ENCODE data around the gene CCDC40.
"Not testable (repeated sequence)": the region's sequence is repeated elsewhere in the genome, so short reads cannot be mapped to it uniquely, and the experiment has no call there.

The CCDC40 gene

GRCh38 chr17:80030730-80031410 is 5.6 kb upstream of the CCDC40 start:
- TF ChIP-seq Cebpa-rat (IDR thresholded peaks at IDR 0.05), result no peak
- Histone ChIP-seq H3K4me3 (no peak overlapping the region), H3K4me1 (peaks cover 34% of the 10 kb centered on the region), H4K20me1 (peaks cover 76% of the 10 kb centered on the region), H3K27ac (no peak overlapping the region), H3K4me2 (no peak overlapping the region), H3K36me3 (no peaks in the 10 kb centered on the region), H3K27me3 (peaks cover 25% of the 10 kb centered on the region), H3K9me3 (no peaks in the 10 kb centered on the region), H3K9ac (no peak overlapping the region)

GRCh38 chr17:80031691-80032430 is 4.6 kb upstream of the CCDC40 start:
- peaks cover 41% of the 10 kb centered on the region for H3K4me1 ChIP-seq
- no peak for TF ChIP-seq Cebpa-rat (IDR thresholded peaks at IDR 0.05)
- H3K4me2 ChIP-seq, result no peak overlapping the region
- H4K20me1 ChIP-seq, result peaks cover 74% of the 10 kb centered on the region
- H3K4me3 ChIP-seq, result no peak overlapping the region
- H3K27ac ChIP-seq, result no peak overlapping the region
- no peaks in the 10 kb centered on the region for H3K9me3 ChIP-seq
- H3K9ac ChIP-seq, result no peak overlapping the region
- no peaks in the 10 kb centered on the region for H3K36me3 ChIP-seq
- peaks cover 35% of the 10 kb centered on the region for H3K27me3 ChIP-seq

DNA sequence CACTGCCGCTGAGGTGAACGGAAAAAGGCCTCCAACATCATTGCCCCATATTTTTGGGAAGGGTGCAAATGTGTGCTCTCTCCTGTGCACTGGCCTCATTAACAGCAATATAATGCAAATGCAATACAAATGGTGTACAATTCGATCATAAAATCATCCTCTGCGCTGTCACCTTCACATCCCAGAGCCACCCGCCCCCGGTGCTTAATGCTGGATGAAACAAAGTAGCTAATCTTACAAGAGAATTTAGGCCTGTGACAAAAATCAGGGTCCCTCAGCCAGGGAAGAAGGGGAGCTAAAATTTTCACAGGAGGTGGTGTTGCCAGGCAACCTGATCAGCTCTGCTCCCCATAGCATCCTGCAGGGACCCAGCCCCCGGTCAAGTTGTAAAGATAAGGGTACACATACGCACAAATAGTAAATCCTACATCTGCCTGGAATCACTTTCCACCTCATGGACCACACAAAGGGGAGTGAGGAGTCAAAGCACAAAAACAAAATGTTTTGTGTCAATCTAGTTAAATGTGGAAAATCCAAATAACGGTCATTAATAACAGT is 3.7 kb upstream of the CCDC40 start:
- H3K9me3 ChIP-seq, result no peaks in the 10 kb centered on the region
- H3K4me3 ChIP-seq, result no peak overlapping the region
- no peak overlapping the region for H3K9ac ChIP-seq
- H3K4me2 ChIP-seq, result no peak overlapping the region
- H3K27me3 ChIP-seq, result peaks cover 44% of the 10 kb centered on the region
- H4K20me1 ChIP-seq, result peaks cover 76% of the 10 kb centered on the region
- no peak overlapping the region for H3K27ac ChIP-seq
- no peak for TF ChIP-seq Cebpa-rat (IDR thresholded peaks at IDR 0.05)
- H3K4me1 ChIP-seq, result peaks cover 45% of the 10 kb centered on the region
- no peaks in the 10 kb centered on the region for H3K36me3 ChIP-seq

DNA sequence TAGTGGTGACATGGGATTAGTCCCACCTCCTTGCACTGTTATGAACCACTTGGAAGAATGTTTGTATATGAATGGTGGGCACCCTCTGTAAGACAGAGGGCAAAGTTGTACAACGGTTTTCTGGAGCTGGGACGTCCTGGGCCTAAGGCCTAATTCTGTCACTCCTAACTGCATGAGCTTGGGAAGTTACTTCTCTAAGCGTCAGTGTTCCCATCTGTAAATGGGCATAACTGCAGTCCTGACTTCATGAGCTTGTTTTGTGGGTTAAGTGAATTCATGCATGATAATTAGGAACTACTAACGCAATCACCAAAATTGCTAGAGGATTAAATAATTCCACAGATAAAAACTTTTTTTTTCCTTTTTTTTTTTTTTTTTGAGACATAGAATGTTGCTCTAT is 2.6 kb upstream of the CCDC40 start:
- Histone ChIP-seq H3K9ac (no peak overlapping the region), H3K4me1 (peaks cover 36% of the 10 kb centered on the region), H3K9me3 (no peaks in the 10 kb centered on the region), H3K4me3 (no peak overlapping the region), H3K4me2 (no peak overlapping the region), H3K27me3 (peaks cover 54% of the 10 kb centered on the region), H3K36me3 (no peaks in the 10 kb centered on the region), H3K27ac (no peak overlapping the region), H4K20me1 (peaks cover 72% of the 10 kb centered on the region)
- no peak for TF ChIP-seq Cebpa-rat (IDR thresholded peaks at IDR 0.05)

DNA sequence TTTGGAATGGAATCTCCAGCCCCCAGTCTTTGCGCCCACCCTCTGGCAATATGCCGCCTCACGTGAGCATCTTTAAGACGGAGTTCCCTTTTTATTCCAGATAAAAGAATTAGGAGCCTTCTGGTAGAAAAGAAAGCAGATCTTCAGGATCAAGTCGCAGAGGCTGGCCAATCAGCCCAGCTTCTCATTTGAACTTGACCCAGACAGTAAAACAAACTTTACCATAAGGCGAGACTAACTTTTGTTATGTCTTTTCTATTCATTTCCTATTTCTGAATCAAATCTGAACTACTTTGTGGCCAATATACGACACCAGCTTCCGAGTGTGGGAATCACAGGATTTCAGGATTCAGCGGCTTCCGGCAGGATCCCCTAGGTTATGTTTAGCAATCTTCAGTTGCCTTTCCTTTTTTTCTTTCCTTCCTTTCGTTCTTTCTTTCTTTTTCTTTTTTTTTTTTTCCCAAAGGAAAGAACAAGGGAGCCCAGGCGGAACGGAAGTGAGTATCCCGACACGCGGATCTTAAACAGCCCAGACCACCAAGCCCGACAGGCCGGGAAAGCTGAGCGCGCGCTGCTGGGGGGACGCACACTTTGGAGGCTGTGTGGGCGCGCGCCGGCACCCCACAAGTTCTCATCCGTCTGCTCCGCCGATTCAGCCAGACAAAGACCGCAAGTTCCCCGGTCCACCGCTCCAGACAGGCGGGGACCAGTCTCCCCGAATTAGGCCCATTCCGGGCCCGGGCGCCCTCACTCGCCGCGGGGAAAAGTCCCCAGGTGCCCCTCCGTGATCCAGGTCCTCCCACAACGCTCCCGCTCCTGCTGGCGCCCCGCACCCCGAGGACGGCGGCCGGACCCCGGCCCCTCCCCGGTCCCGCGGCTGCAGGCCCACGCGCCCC is 1.4 kb upstream of the CCDC40 start:
- Histone ChIP-seq H3K4me1 (peaks cover 24% of the 10 kb centered on the region), H3K4me2 (peak overlapping the region; percentile 100), H4K20me1 (peaks cover 60% of the 10 kb centered on the region), H3K27ac (0 out of 2 replicates have a peak overlapping the region, but pooled peaks have one; percentile 49), H3K9ac (peak overlapping the region; percentile 78), H3K27me3 (peaks cover 58% of the 10 kb centered on the region), H3K4me3 (peak overlapping the region; percentile 79), H3K36me3 (no peaks in the 10 kb centered on the region), H3K9me3 (no peaks in the 10 kb centered on the region)
- no peak for TF ChIP-seq Cebpa-rat (IDR thresholded peaks at IDR 0.05)

- peak within 1 kb of the TSS; percentile 79 for H3K4me3 ChIP-seq
- peaks cover 21% of the 10 kb centered on the region for H3K4me1 ChIP-seq
- H3K36me3 ChIP-seq, result no peaks in the 10 kb centered on the region
- H3K27ac ChIP-seq, result peak within 1 kb of the TSS; percentile 49; the same call in 1 of the 2 replicates
- peak within 1 kb of the TSS; percentile 78 for H3K9ac ChIP-seq
- no peaks in the 10 kb centered on the region for H3K9me3 ChIP-seq
- peak within 1 kb of the TSS; percentile 100 for H3K4me2 ChIP-seq
- peaks cover 58% of the 10 kb centered on the region for H3K27me3 ChIP-seq
- H4K20me1 ChIP-seq, result peaks cover 55% of the 10 kb centered on the region
- no peak for TF ChIP-seq Cebpa-rat (IDR thresholded peaks at IDR 0.05)
Measured at GRCh38 chr17:80035687-80035936, 830 bp upstream of the CCDC40 start, which contains the start of gene TBC1D16. TBC1D16 (minus strand) TSS chr17:80035872; CDS start chr17:80013547, 22,325 bp downstream.

DNA sequence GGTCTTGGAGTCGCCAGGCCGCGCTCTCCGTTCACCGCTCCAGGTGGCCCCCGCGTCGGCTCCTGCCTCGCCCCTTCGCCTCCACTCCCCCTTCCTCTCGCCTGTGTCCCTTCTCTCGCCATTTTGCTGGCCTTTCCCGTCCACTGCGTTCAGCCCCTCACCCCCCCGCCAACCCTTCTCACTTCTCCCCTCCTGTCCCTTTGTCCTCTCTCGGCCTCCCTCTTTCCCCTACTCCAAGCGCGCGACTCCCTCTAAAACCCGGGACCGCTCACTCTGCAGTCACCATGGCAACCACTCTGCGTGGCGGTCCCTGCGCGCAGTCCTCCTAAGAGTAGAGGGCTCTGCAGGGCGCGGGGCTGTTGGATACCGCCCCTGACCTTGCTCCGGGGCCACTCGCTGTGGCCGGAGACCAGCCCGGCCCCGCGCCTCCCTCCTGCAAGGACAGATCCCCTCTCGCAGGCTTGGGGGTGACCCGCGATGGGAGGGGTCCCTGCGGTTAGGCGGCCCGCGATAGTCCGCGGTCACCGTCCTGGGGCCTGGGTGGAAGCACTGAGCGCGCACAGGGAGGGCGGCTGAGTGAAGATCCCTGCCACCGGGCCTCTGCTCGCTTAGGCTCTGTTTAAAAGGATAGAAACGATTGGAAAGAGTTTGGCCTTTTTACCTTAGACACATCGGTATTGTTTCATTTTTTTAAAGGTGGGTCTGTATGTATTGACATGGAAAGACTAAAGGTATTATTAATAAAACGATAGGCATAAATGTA is 454 bp downstream of the CCDC40 start:
- Histone ChIP-seq H3K4me1 (peaks cover 21% of the 10 kb centered on the region), H3K4me2 (peak overlapping the region; percentile 100), H3K9ac (peak overlapping the region; percentile 71; the same call in 1 of the 2 replicates), H3K27ac (no peak overlapping the region), H3K27me3 (peaks cover 58% of the 10 kb centered on the region), H4K20me1 (peaks cover 42% of the 10 kb centered on the region), H3K36me3 (no peaks in the 10 kb centered on the region), H3K9me3 (peaks cover 6% of the 10 kb centered on the region; the same call in 1 of the 2 replicates), H3K4me3 (peak overlapping the region; percentile 79)
- TF ChIP-seq Cebpa-rat (IDR thresholded peaks at IDR 0.05), result no peak

- Histone ChIP-seq H3K4me2 (no peak overlapping the region), H3K27ac (no peak overlapping the region), H3K9me3 (peaks cover 14% of the 10 kb centered on the region), H3K36me3 (no peaks in the 10 kb centered on the region), H4K20me1 (no peaks in the 10 kb centered on the region), H3K9ac (no peak overlapping the region), H3K27me3 (0 out of 2 replicates have a peak, but pooled peaks cover 2% of the 10 kb centered on the region), H3K4me1 (no peaks in the 10 kb centered on the region), H3K4me3 (no peak overlapping the region)
- TF ChIP-seq Cebpa-rat (IDR thresholded peaks at IDR 0.05), result no peak
Measured at GRCh38 chr17:80043963-80044362, 7.5 kb downstream of the CCDC40 start.

DNA sequence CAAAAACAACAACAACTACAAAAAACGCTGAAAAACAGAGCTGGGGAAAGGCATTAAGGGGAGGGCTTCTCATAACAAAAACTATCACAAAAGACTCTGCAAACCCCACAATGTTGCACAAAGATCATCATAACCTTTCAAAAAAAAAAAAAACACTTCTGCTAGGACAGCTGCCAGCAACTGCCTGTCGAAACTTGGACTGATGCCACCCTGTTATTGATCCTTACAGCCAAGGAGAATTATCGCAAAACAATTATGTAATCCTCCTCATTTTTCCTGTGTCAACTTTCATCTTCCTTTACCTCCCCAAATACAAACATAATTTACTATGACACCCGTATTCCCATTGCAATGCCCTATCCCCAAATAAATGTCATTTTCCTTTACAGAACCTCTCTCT is 9.3 kb downstream of the CCDC40 start:
- H3K9ac ChIP-seq, result no peak overlapping the region
- H3K4me1 ChIP-seq, result no peaks in the 10 kb centered on the region
- H3K36me3 ChIP-seq, result no peaks in the 10 kb centered on the region

DNA sequence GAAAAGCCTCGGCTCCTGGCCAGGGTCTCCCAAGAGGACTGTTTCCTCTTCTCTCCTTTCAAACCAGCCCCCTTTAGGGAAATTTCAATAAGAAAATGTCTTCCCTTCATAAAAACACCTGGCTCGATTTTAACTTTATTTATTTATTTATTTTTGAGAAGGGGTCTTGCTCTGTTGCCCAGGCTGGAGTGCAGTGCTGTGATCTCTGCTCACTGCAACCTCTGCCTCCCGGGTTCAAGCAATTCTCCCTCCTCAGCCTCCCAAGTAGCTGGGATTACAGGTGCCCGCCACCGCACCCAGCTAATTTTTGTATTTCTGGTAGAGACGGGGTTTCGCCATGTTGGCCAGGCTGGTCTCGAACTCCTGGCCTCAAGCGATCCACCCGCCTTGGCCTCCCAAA is 10.3 kb downstream of the CCDC40 start:
- H3K9me3 ChIP-seq, H3K4me2 ChIP-seq, H3K27ac ChIP-seq, H3K27me3 ChIP-seq, H3K4me1 ChIP-seq, H3K4me3 ChIP-seq, H3K9ac ChIP-seq, H3K36me3 ChIP-seq, H4K20me1 ChIP-seq: not testable (repeated sequence)

More for the DNA sequence above, 9.3 kb downstream of the CCDC40 start:
- H3K9me3 ChIP-seq, result peaks cover 14% of the 10 kb centered on the region
- no peak overlapping the region for H3K27ac ChIP-seq
- no peaks in the 10 kb centered on the region for H4K20me1 ChIP-seq
- H3K4me3 ChIP-seq, result no peak overlapping the region
- H3K4me2 ChIP-seq, result no peak overlapping the region
- no peak for TF ChIP-seq Cebpa-rat (IDR thresholded peaks at IDR 0.05)
- no peaks in the 10 kb centered on the region for H3K27me3 ChIP-seq

Measured in BLaER1 (cell line).